NCI-H446 (cell line): Measurements from ENCODE around the gene MPO.

Experiments used
- DNase-seq, 2 experiments: peaks; one replicate each; lab custom pipeline; 2025; lab: John Stamatoyannopoulos, UW

Gene MPO

DNA sequence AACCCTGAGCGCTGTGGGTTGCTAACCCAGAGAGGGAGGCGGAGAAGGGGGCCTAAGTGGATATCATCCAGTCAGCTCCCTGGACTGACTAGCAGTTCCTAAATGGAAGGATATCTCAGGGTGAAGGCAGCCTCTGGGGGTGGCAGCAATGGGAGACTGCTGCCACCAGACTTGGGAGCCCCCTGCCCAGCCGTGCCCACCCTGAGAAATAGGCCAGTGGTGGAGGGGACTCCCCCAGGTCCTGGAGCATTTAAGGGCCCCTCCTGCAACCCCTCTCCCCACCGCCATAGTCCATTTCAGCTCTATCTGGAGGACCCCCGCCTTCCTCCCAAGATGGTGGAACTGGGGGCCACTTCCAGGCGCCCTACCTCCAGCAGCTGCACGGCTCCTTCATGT lies 39.4 kb upstream of the MPO start:
- no peak for DNase-seq

DNA sequence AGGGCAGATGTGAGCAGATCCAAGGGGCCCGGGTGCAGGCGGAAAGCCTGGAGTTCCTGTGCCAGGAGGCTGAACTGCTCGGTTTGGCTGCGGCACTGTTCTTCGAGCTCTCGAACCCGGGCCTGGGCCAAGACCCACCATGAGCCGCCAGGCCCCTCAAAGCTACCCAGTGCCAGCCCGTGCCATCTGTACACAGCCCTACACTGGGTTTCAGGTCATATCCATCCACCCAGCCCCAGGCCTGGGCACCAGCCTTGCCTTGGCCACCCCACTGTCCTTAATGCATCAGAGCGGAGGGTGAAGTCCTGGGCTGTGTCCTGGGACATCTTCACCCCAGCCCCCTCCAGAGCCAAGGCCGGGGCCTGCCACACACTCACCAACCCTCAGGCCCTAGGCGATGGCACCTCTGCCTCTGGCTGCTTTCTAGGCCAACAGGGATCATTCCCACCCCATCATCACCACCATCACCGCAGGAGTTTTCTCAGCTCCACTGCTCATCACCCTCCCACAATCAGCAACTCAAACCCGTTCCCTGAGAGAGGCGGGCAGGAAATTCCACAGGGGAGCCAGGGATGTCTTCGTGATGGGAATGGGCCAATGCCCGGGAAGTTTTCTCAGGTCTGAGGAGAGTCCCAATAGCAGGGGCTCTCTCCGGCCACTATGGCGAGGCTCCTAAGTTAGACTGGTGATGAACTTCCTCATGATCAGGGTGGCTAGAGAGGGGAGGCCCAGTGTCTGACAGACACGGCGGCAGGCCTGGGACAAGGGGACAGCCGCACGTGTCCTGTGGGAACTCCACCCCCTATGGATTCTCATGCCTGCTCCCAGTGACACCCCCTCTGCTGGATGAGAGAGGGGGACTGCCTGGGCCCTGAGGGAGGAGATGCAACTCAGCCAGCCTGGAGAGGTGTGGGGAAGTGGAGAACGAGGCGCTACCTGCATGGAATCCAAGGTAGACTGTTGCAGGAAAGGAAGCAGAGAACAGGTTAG lies 38.7 kb upstream of the MPO start:
- no peak for DNase-seq

DNA sequence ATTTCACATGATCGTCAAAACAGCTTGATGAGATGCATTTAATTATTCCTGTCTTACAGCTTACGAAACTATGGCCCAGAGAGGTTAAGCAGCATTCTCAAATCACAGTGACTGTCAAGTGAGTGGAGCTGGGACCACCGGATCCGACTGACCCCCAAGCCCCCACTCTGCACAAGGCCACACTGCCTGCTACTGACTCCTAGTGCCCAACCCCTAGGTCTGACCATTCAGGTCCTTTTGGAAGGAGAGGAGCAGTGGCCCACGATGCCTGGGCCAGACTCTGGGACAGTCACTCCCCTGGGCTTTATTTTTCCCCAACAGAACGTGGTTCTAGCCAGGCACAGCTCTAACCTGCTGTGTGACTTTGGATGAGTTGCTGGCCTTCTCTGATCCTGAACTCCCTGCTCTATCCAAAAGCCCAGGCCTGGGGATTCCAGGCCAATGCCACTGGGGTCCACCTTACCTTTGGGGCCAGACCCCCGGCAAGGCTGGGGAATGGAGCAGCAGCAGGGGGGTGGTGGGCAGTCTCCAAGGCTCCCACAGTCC lies 38.0 kb upstream of the MPO start:
- no peak for DNase-seq

- no peak for DNase-seq
Measured at GRCh38 chr17:58318065-58318481, 37.3 kb upstream of the MPO start.

DNA sequence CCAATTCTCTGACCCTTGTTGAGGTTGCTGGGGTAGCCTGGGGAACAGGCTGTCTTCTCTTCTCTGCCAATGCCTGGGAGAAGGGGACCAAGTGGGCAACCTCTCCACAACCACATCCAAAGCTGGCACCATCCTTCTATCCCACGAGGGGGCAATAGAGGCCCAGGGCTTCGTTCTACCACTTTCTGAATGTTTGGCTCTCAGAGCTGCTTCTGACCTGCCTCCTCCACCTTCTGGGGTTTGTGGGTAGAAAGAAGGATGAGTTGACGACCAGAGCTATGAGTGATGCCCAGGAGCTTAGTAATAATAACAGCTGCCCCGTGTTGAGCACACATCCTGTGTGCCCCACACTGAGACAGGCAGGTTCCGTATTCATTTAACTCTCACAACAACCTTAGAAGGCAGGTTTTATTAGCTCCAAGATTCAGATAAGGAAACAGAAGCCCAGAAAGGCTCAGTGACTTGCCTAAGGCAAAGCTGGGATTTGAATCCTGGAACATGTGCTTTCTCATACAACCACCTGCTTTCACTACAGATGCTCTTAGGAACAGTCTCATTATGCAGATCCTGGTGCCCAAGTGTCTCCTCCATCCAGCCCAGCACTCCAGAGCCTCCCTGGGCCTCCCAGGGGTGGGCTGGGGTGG lies 36.8 kb upstream of the MPO start:
- DNase-seq = peak in 1 of 2 experiments; percentile 24

GRCh38 chr17:58316260-58316960 lies 35.7 kb upstream of the MPO start:
- DNase-seq = no peak

GRCh38 chr17:58315750-58316149 lies 35.0 kb upstream of the MPO start:
- no peak for DNase-seq

DNA sequence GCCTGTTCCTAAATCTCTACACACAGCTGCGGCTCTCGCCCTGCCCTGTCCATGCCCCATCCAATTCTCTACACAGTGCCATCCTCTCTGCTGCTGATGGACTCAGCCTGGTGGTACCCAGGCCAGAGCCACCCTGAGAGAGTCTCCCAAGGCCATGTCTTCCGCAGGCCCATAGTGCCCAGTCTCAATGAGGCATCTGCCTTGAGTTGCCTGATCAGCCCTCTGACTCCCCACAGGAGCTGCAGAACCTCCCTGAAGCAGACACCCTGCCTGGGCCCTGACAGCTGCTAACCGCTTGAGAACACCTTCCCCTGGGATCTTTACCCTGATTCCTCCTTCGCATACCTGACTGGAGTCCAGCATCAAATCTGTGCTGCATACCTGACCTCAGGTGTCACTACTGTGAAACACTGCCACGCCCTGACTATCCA lies 34.6 kb upstream of the MPO start:
- no peak for DNase-seq

GRCh38 chr17:58314706-58315015 lies 33.9 kb upstream of the MPO start:
- DNase-seq = no peak

GRCh38 chr17:58313815-58314705 lies 33.3 kb upstream of the MPO start:
- no peak for DNase-seq

DNA sequence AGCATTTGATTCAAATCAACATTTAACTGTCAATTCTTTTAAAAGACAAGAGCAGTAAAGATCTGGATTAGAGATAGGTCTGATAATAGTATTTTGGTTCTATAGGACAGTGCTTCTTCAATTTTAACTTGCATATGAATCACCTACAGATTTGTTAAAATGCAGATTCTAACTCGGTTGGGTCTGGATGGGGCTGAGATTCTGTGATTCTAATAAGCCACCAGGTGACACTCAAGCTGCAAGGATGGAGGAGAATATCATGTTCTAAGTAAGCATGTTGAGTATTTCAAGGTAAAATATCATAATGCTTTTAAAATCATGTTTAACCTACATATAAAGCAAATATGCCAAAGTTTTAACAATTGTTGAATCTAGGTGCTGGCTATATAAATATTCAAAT lies 32.1 kb upstream of the MPO start:
- no peak for DNase-seq

- no peak for DNase-seq
Measured at GRCh38 chr17:58312021-58312630, 31.4 kb upstream of the MPO start.

- no peak for DNase-seq
Measured at GRCh38 chr17:58311429-58311894, 30.7 kb upstream of the MPO start.

DNA sequence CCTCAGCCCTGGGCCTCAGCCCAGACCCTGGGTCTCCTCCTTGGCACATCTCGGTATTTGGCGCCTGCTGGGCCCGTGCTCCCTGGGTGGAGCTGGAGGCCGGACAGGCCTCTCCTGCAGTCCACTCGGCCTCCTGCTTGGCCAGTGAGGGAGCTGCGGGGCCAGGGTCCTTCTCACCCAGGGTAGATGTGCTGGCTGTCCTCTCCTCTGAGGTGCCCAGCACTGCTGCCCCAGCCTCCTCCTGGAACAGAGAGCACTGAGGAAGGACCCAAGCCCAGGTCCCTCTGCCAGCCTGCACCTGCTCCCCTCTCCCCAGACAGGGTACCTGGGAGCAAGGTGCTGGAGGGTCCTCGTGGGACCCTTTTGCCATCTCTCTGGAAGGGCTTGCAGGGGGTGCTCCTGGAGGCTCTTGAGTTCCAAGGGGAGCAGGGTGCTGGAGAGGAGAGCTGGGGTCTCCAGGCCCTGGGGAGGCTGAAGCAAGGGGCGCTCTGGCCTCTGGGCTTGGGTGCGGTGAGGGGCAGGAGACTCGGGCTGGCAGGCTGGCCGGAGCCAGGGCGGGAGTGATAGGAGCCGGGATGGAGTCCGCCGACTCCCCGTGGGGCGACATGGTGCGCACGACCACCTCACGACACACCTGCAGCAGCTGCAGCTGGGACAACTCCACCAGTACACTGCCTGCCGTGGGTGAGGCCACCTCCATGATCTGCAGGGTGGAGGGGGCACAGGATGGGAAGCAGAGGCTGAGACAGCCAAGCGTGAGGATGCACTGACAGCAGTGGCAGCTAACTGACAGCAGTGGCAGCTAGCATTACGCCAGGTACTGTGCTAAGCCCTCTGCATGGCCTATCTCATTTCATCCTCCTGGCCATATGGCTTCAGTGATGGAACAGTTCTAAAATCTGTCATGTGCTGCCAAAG lies 30.0 kb upstream of the MPO start:
- DNase-seq = no peak

DNA sequence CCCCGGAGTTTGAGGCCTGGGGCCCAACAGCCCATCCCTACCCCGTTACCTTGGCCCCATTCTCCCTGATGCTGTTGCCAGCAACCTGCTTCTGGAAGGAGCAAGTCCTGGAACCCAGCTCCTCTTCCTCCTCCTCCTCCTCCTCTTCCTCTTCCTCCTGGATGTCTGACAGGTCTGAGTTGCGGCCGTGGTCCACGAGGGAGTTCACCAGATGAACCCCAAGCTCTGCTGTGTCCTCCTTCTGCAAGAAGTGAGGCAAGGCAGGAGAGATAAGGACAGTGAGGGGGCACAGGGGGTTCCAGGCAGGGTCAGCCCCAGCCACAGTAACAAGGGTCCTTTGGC lies 29.2 kb upstream of the MPO start:
- DNase-seq = no peak

GRCh38 chr17:58308985-58309917 lies 28.5 kb upstream of the MPO start:
- no peak for DNase-seq

DNA sequence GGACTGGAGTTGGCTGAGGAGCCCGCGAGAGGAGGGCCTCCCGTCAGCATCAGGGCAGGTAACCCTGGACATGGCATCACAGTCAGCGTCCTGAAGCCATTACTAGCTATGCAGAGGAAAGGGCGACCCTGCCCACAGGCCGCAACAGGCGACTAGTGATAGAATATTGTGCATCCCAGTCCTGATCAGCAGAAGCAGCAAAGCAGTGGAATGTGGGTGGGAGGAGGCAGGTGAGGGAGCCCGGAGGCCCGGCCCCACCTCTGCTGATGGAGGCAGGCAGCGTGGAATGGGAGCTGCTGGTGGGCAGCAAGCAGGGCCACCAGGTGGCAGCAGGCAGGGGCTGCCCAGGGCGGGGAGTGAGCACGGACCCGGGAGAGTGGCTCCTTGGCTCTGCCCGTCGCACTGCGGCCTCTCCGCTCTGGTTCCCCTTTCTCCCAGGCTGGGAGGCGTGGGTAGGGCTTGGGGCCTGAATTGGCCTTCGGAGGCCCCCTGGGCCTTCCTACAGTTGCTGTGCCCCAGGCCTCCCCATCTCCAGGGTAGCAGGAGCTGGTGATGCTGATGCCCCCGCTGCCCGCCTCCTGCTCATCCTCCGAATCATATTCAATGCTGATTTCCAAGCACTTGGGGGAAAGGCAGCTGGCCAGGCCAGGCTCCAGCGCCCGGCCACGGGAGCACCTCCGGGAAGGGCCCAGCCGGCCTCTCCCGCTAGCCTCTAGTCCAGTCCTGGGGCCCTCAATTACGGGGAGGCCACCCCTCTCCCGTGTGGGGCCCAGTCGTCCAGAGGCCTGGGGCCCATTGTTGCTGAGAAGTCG lies 27.6 kb upstream of the MPO start:
- no peak for DNase-seq
